GM19328 (cell line): ENCODE results near the gene HTD2.
"Not testable (repeated sequence)": the region's sequence is repeated elsewhere in the genome, so short reads cannot be mapped to it uniquely, and the experiment has no call there.

Experiments used
- ATAC-seq: cut with Tn5 transposase; IDR thresholded peaks from one replicate; pipeline ENCODE4 v1.9.1; 2021; ENCODE audit warnings: mild to moderate bottlenecking, moderate library complexity; ENCODE audit not compliant: unreplicated experiment

The HTD2 gene

DNA sequence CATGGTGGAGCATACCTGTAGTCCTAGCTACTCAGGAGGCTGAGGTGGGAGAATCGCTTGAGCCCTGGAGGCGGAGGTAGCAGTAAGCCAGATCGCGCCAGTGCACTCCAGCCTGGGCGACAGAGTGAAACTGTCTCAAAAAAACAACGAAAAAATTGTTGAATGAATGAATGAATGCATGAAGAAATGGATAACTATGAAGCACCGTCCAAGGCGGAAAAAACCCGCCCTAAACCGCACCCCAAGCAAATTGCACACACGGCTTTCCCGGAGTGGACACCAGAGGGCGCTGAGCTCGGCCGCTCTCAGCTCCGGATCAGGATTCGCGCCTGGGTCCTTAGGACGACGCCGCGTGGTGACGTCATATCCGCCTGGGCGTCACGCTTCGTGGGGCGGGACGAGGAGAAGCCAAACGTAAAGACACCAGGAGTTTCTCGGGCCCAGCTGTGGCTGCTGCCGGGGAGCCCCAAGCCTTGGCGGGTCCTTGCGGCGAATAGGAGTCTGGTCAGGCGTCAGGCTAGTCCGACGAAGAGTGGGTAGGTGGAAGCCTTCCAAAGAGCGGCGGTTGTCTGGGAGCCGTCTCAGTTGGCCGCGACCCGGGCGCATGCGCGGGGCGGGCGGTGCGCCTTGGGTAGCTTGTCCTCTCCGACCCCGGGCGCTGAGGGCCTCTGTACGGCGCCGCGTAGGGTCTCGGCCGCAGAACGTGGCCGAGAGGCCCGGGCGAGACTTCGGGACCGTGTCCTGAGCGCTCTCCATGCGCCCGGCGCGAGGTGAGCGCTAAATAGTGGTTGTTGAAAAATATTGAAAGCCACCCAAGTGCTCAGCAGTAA is at the start of gene HTD2, which contains the start of gene RPP14:
Gene HTD2, plus strand, starts transcription at position 639 of the 830 bp plus-strand sequence. CDS start 11,094 bp downstream, outside the sequence.
Gene RPP14, plus strand, starts transcription at position 364 of the 830 bp plus-strand sequence. CDS start 4,085 bp downstream, outside the sequence.
- peak; percentile 82 for ATAC-seq

DNA sequence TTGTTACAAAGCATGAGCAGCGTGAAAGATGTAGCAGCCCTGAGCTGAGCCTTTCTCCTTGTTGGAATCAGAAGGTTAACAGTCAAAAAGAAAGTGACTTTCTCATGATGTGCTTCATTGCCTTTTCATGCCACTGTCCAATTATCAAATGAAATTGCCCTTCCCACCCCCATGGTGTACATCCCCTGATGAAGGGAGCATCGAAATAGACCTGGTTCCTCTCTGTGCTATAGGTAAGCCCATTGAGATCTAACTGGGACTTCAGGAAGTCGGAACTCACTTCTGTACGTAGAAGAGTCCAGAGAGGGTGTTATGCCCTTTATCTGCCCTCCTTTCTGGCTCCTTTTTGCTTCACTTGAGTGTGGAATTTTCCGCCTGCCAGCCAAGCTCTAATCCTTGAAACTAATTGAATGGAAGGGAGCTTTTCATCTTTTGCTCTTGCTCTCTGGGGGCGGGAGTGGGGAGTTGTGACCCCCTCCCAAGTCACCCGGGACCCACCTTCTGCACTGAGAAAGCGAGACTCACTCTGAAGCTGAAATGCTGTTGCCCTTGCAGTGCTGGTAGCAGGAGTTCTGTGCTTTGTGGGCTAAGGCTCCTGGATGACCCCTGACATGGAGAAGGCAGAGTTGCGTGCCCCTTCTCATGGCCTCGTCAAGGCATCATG is 47.8 kb upstream of the HTD2 start:
- ATAC-seq = no peak

GRCh38 chr3:58260261-58260731 is 46.0 kb upstream of the HTD2 start:
- no peak for ATAC-seq

DNA sequence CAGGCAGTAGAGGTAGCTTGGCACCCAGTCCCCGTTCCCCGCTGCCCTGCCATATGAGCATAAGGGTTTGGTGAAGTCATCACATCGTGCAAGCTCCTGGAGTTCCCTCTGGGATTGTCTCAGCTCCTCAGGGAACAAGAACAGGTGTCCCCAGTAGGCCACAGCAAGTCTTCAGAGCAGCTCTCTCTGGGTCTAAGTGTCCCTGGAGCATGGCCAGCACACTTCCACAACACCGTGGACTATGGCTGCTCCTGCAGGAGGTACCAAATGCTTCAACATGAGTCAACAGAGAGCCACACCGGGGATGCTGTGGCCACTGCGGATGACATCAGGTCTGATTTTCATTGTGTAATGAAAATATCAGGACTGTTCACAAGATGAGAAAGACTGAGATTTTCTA is 45.6 kb upstream of the HTD2 start:
- ATAC-seq = no peak

DNA sequence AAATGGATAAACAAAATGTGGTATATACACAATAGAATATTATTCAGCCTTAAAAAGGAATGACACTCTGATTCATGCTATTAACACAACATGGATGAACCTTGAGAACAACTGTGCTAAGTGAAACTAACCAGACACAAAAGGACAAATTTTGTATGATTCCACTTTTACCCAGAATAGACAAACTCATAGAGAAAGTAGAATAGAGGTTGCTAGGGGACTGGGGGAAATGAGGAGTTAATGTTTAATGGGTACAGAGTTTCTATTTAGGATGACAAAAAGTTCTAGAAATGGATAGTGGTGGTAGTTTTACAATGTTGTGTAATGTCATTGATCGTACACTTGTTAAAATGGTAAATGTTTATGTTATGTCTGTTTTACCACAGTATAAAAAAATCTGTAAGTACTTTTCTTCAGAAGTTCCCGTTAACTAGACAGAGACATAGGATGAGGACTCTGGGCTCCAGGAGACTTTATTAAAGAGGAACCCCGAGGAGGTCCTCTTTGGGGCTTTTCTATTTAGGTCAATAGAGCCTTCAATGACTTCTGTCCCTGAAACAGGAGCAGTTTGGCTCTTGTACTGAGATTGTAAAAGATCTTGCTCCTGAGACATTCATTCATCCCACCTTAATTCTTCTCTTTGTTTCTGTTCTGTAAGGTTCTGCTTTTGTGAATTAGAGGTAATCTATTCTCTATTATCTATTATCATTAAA is 44.2 kb upstream of the HTD2 start:
- ATAC-seq = no peak

DNA sequence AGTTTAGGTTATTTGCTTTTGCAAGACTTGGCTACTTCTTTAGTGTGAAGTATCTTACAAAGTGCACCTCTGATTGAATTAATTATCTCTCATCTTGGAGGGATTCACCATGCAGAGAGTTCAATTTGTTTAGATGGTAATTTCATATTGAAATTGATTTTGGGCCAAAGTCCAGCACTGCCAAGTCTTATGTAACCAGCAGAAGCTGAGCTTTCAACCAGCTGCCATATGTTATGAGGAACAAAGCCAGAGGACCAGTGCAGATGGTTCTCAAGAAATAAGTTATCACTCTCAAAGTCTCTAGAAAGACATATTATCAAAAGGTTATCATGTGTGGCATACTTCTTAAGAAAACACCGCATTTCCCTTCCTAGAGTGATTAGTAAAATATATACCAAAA is 39.7 kb upstream of the HTD2 start:
- no peak for ATAC-seq

DNA sequence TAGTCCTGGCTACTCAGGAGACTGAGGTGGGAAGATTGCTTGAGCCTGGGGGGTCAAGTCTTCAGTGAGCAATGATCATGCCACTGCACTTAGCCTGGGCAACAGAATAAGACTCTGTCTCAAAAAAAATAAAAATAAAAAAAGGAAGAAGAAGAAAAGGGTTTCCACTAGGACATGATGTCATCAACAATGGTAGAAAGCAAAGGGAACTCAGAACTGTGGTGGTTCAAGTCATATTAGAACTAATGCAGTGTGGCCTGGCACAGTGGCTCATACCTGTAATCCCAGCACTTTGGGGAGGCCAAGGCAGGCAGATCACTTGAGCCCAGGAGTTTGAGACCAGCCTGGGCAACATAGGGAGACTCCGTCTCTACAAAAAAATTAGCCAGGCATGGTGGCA is 38.8 kb upstream of the HTD2 start:
- not testable (repeated sequence) for ATAC-seq

GRCh38 chr3:58269356-58269755 is 37.0 kb upstream of the HTD2 start:
- no peak for ATAC-seq

DNA sequence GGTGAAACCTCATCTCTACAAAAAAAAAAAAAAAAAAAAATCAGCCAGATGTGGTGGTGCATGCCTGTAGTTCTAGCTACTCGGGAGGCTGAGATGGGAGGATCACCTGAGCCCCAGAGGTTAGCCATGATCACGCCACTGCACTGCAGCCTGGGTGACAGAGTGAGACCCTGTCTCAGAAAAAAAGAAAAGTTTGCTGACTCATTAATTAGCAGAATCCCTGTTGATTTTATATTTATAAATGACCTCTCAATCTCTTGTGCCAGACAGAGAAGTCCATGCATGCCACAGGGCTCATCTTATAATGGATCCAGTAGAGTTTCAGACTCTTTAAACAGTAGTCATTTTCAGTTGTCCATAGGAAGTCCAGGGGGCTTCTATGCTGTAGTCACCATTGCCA is 35.8 kb upstream of the HTD2 start:
- ATAC-seq = no peak

DNA sequence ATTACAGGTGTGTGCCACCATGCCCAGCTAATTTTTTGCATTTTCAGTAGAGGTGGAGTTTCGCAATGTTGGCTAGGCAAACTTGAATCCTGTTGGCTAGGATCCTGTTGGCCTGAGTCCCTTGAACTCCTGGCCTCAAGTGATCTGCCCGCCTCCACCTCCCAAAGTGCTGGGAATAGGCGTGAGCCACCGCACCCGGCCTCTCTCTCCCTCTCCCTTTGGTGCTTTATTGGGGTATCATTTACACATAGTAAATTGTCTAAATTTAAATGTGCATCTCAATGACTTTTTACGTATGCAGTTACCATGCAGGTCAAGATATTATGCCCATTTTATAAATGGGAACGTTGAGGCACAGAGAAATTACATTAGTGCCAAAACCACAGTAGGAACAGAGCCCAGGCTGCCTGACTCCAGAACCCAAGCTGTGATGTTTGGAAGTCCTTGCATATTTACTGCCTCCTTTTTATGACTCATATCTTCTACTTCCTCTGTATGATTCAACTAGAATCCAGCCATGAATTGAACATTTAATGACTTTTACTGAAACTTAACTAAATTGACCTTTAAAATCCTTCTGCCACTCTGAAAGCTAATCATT is 34.3 kb upstream of the HTD2 start:
- no peak for ATAC-seq

DNA sequence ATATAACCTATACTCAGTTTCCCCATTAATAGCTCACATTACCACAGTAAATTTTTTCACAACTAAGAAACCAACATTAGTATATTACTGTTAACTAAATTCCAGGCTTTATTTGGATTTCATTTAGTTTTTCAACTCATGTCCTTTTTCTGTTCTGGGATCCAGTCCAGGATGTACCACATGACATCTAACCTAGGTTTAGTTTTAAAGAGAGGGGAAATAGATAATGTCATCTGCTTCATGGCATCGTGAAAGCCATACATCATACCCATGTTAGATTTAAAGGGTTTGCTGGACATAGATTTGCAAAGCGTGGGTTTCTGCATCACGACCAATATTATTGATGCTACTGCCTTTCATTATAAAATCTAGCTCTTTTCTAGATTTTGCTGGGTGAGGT is 33.4 kb upstream of the HTD2 start:
- no peak for ATAC-seq

- not testable (repeated sequence) for ATAC-seq
Observed at GRCh38 chr3:58273362-58273761, 33.0 kb upstream of the HTD2 start.

DNA sequence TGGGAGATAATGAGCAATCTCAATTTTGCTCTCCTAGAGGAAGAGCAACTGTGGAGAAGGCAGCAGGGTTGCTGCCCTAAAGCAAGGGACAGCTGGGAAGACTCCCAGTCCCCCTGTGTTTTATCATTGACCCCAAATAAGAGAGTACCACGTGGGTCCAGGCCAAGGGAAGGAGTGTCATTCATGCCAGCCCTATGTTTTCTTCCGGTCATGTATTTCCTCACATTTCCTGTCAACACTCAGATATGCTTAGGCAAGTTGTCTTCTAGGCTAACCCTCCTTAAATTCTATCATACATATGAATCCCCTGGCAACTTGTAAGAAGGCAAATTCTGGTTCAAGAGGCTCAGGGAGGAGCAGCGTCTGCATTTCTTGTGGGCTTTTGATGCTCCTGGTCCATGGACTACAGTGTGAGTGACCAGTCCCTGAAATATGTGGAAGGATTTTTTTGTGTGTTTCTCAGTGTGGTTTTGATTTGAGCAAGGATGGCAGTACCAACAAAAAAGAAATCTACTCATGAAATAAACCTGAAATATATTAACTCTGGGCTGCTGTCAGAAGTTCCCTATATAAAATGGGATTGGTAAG is 32.2 kb upstream of the HTD2 start:
- ATAC-seq = no peak

DNA sequence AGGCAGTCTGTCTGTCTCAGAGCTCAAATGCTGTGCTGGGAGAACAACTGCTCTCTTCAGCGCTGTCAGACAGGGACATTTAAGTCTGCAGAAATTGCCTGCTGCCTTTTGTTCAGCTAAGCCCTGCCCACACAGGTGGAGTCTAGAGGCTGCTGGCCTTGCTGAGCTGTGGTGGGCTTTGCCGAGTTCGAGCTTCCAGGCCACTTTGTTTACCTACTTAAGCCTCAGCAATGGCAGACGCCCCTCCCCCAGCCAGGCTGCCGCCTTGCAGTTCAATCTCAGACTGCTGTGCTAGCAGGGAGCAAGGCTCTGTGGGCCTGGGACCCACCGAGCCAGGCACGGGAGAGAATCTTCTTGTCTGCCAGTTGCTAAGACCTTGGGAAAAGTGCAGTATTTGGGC is 25.3 kb upstream of the HTD2 start:
- no peak for ATAC-seq

- no peak for ATAC-seq
Observed at GRCh38 chr3:58285334-58285733, 21.0 kb upstream of the HTD2 start.

GRCh38 chr3:58287354-58287753 is 19.0 kb upstream of the HTD2 start:
- no peak for ATAC-seq

- no peak for ATAC-seq
Observed at GRCh38 chr3:58288011-58288728, 18.1 kb upstream of the HTD2 start.

DNA sequence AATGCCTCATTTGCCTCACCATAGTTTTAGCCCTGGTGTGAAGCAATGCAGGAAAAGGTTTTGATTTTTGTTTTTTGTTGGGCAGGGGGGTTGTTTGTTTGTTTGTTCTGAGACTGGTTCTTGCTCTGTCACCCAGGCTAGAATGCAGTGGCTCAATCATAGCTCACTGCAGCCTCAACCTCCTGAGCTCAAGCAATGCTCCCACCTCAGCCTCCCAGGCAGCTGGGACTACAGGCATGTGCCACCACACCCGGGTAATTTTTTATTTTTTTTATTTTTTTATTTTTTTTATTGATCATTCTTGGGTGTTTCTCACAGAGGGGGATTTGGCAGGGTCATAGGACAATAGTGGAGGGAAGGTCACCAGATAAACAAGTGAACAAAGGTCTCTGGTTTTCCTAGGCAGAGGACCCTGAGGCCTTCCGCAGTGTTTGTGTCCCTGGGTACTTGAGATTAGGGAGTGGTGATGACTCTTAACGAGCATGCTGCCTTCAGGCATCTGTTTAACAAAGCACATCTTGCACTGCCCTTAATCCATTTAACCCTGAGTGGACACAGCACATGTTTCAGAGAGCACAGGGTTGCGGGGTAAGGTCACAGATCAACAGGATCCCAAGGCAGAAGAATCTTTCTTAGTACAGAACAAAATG is 17.2 kb upstream of the HTD2 start:
- not testable (repeated sequence) for ATAC-seq

DNA sequence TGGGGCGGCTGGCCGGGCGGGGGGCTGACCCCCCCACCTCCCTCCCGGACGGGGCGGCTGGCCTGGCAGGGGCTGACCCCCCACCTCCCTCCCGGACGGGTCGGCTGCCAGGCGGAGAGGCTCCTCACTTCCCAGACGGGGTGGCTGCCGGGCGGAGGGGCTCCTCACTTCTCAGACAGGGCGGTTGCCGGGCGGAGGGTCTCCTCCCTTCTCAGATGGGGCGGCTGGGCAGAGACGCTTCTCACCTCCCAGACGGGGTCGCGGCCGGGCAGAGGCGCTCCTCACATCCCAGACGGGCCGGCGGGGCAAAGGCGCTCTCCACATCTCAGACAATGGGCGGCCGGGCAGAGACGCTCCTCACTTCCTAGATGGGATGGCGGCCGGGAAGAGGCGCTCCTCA is 15.9 kb upstream of the HTD2 start:
- not testable (repeated sequence) for ATAC-seq
